Activated CD4-positive, alpha-beta T cell treated with anti-CD3 and anti-CD28 coated beads for 48 hours (primary cell): ENCODE data around the gene EGR4.

Source experiments
- DNase-seq: peaks from one replicate; pipeline ENCODE4 v3.0.0-alpha.2; 2020

The EGR4 gene

DNA sequence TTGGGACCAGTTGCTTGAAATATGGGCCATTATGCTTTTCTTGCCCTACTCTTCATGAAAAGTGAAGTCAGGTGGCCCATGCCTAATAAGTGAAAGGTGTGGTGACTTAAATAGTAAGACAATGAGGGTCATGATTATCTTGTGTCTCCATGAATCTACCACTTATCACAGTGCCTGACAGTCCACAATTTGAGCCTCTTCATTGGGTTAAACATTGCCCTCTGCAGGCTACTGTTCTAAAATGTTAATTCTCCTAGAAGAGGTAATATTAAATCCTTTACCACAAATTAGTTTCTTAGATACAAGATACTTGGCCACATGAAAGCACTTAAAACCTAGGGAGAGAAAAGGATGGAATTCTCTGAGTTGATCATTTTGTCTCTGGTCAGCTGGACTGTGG is 4.0 kb downstream of the EGR4 start:
- no peak for DNase-seq

DNA sequence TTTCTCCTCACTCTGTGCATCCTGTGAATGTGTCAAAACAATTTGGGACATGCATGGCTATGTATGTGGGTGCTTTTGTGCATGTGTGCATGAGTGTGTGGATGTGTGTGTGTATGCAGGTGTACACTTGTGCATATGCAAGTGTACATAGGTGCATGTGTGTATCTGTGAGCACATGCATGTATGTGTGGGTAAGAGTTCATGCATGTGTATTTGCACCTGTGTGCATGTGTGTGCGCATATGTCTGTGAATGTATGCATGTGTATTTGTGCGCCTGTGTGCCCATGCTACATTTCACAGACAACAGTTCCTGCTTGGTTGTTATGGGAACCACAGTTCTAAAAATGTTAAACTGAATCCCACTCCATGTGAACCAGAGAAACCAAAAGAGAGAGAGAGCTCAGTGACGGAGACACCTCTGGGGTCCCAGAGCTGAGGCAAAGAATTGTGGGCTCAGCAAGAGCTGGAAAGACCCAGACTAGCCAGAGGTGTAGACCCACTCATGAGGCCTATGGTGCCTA is 7.2 kb downstream of the EGR4 start:
- no peak for DNase-seq

DNA sequence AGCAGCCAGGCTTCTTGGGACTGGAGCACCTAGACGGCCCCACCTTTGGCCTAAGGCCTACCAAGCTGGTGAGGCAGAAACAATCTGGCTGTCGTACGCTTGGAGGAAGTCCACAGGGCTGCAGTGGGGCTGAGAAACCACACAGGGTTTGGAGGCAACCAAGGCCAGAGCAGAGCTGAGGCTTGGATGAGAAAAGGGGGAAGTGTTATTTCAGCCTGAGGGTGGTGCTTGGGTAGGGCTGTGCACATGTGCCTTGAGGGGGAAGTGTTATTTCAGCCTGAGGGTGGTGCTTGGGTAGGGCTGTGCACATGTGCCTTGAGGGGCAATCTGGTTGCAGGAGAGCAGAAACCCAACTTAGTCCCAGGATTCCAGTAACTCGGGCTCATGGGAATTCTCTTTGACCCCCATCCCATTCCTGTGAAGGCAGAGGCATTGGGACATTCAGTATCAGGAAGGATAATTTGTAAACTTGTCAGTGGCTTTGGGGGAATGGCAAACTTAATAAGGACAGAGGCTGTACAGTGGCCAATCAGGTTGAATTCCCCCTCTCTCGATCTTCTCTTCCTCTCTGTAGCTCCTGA is 8.1 kb downstream of the EGR4 start:
- peak; percentile 48 for DNase-seq

DNA sequence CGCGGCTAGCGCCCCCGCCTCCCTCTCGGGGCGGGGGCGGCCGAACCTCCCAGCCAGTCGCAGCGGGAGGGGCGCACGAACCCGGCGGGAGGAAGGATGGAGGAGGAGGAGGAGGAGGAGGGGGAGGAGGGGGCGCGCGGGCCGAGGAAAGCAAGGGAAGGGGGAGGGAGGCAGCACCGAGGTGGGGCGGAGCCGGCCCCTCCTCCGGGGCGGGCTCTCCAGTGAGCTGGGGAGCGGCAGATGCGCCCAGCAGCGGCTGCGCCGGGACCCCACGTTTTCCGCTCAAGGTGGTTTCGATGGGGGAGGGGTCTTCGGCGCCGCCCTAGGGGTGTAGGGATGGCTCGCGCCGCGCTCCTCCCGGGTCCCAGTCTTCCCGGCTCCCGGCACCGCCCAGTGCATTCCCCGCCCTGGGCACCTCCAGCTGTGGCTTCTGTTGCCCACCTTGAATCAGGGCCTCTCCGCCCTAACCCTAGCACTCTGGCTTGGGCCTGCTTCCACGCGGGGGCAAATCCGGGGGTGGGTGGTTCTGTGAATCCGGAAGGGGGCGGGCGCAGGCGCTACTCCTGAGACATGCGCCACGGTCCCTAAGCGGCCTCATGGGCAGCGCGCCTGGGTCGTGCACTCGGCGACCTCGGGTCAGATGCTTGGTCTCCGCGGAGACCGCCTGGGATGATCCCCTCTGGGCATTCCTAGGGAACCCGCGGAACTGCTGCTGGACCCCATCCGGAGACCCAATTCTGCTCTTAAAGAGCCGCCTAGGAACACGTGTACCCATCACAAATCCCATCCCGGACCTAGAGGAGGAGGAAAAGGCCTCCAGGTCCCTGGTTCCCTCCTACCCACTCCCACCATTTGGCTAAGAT is 8.8 kb downstream of the EGR4 start, which contains the start of gene FBXO41:
Gene FBXO41 (minus strand): TSS at position 183 of the 863 bp plus-strand sequence. CDS start 14,848 bp downstream, outside the sequence.
- peak; percentile 82 for DNase-seq

DNA sequence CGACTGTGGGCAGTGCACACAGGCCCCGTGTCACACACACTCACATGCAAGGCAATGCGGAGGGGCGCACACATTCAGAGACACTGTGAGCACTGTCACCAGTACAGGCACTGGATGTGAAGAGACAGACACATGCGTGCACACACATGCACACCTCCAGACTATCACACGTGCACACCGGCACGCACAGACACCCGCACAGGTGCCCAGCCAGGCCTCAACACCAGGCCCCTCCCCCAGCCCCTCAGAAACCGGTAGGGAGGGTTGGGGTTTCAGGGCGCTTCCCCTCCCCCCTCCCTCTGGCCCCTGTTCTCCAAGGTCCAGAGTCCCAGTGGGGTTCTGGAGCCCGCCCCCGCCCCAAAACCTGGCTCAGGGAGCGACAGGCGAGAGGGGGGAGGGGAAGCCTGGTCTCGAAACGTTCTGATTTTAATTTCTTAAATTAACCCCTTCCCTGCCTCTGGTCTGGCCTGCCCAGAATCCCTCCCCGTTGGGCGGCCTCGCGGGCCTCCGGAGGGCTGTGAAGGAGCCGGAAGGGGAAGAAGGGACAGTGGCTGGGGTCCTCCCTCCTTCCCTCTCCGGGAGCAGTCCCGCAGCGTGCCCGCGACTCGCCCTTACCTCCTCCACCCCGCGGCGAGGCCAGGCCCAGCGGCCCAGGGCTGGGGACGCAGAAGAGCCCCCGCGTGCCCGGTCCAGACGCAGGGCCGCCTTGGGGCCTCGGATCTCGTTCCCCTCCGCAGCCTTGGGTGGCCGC is 9.6 kb downstream of the EGR4 start:
- peak; percentile 66 for DNase-seq

DNA sequence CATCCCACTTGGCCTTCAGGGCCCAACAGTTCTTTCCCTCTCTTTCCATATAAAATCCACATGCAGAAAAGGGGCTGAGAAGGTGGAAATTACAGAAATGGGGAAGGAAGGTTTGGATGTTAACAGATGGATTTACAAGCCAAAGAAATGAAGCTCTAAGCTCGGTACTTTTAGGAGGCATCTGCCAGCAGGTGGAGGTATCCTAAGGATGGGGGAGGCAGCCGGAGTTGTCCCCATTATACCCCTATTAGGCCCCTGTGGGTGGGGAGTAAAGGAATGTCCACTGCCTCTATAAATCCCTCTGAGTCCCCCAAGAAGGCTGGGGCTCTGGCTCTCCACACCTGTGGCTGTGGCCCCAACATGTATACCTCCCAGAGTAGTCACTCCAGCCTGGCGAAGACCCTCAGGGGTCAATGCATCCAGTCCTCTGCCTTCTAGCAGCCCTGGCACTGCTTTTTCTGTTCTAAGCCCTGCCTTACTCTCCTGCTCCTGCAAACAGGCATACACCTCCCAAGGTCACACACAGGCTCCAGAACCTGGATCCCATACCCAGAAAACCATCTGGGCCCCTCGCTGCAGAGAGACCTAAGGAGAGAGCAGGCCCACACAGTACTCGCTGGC is 10.3 kb downstream of the EGR4 start:
- no peak for DNase-seq

DNA sequence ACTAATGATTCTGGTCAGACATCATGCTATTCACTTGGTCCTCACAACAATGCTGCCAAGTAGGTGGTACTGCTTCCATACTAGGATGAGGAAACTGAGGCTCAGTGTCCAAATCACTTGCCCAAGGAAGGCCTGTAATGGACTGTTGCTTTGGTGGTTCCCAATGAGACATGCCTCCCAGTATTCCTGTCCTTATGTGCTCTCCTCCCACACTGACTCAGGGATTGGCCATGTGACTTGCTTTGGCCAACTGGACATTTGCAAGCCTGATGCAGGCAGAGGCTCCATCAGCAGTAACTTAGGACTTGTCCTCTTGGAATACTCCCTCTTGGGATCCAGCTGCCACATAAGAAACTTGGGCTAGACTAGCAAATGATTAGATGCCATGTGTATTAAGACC is 12.1 kb downstream of the EGR4 start:
- no peak for DNase-seq

DNA sequence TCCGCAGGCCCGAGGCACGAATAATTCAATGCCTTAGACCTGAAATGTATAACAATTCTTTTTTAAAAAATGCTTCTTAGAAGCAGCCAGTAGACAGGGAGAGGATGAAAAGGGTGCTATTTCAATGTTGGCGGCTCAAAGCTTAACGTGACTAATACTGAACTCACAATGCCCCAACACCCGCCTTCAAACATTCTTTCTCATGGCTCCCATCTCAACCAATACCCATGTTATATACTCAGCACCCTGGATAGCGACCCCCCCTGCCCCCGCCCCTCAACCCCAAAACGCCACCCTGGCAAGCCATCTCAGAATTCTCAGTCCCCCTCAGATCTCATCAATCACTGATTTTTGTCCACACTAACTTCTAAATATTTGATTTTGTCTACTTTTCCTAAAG is 13.5 kb downstream of the EGR4 start:
- DNase-seq: no peak

DNA sequence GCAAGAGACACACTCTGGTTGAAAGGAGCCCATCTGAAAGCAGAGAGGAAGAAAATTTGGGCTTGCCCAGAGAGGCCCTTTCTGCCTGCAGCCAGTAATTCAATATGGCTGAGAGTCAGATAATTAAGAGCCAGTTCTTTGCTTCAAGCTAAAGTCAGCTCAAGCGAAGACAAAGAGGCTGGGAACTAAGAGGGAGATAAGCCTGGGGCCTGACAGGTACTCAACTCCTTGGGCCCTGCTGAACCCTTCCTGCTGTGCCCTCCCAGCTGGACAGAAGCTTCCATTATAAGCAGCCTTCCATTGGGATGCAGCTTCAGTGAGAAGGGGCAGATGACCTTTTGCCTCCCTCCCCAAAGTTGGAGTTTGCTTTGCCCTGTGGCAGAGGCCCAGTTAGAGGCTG is 21.1 kb downstream of the EGR4 start:
- no peak for DNase-seq

DNA sequence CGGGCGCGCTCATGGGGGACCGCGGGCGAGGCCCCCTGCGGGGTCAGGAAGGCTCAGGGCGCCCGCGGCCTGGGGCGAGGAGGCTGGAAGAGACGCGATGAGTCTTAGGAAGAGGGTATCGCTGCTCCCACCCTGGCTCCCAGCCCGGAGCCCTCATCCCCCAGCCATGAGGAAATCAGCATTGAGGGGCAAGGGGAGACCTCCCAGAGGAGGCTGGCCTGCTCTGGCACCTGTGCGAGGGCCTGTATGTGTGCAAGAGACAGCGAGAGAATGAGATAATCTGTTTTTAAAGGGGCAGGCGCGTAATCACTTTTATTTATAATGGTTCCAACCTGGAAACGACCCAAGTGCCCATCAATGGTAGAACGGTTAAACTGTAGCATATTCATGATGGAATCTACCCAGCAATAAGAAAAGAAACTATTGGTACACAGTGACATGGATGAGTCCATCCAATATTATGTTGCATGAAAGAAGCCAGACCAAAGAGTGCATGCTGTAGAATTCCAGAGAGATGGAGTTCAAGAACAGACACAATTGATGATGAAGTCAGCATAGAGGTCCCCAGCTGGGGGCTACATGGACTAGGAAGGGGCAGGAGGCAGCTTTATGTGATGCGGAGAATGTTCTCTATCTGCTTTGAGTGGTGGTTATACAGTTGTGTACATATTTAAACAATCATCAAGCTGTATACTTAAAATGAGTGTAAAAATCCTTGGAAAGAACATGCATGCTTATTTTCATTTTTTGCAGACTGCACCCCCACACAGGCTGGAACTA is 23.5 kb downstream of the EGR4 start:
- no peak for DNase-seq

DNA sequence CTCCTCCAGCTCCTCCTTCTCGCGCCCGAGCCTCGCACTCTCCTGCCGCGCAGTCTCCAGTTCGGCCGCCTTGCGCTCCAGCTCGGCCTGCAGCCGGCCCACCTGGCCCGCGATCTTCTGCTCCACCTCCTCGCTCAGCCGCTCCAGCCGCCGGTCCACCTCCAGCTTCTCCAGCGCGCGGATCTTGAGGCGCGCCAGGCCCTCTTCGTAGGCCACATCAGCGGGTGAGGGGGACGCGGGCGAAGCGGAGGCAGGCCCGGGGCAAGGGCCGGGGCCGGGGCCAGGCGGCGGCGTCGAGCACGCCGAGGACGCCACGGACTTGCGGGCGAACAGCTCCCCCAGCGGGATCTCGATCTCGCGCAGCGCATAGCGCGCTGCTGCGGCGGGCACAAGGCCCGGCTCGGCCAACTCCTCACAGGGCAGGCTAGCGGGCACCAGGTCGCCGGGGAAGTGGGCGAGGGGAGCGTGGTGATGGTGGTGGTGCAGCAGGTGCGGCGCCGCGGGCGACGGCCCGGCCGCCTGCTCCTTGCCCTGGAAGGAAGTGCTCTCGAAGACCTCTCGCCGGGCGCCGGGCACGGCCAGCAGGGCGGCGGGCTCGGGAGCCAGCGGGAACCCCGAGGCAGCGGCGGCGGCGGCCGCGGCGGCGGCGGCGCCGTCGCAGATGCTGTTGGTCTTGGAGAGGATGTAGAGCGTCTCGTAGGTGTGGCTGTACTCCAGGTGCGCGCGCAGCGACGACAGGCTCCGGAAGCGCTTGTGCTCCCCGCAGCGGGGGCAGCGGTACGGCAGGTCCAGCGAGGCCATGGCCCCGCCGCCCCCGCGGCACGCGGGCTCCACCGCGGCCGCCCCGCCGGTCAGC is 24.3 kb downstream of the EGR4 start:
- DNase-seq: peak; percentile 77

DNA sequence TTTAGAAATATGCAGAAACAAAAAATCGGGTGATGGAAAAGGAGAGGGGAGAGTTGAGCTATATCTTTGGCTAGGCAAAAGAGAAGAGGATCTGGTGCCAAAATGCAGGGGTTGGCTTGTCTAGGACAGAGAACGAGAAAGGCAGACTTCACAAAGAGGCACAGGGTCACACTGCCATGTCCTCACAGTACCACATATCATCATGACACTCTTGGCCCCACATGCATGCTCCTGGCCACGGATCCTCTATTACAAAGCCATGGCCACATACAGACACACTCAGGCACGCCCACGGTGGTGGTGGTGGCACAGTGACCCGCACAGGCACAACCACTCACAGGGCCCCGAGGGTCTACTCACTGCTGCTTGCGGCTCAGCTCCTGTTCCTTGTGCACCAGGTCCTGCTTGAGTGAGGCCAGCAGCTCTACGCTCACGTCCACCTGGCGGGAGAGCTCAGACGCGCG is 24.9 kb downstream of the EGR4 start:
- no peak for DNase-seq

DNA sequence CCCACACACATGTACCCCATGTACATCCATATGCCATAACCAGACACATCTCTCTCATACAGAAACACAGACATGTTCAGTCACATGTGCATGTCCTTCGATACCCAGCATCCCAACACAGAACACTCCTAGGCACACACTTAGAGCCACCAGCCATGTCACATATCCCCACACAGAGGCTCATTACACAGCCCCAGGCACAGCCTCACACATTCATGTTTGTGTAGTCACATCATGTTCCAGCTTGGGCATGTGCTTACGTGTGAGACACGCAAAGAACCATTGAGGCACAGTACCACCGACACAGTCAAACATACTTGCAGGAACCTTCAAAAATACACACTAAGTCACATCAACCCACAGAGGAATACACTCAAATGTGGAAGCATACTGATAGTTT is 26.3 kb downstream of the EGR4 start:
- DNase-seq: no peak

DNA sequence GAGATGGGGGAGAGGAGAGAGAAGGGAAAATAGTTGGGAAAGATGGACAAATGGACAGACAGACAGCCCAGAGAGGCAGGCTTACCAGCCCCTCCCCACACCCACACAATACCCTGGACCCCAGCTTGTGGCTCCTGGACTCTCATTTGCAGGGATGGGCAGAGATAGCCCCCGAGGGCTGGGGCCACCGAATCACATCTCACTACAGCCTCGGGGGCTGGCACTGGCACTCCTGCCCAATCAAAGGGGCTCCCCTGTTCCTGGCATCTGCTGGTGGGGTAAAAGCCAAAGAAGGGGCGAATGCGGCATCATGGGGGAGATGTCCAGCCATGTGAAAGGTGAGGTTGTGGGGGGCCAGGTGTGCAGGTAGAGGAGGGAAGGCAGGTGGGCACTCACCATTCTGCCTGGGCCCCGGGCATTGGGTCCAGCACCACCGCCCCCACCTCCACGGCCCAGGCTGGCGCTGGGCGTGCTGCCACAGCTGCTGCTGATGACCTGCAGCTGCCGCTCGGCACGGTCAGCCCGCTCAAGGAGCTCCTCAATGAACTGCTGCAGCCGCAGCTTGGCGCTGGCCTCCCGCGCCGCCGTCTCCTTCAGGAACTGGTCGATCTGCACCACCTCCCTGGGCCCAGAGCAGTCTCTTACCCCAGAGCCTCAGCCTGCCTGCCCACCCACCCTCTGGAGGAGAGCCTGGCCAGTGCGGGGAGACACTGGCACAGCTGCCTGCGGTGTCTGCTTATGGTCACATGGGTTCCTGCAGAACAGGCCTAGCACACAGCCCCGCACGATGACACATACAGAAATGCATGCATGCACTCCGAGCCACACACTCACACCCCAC is 27.1 kb downstream of the EGR4 start:
- DNase-seq: no peak

DNA sequence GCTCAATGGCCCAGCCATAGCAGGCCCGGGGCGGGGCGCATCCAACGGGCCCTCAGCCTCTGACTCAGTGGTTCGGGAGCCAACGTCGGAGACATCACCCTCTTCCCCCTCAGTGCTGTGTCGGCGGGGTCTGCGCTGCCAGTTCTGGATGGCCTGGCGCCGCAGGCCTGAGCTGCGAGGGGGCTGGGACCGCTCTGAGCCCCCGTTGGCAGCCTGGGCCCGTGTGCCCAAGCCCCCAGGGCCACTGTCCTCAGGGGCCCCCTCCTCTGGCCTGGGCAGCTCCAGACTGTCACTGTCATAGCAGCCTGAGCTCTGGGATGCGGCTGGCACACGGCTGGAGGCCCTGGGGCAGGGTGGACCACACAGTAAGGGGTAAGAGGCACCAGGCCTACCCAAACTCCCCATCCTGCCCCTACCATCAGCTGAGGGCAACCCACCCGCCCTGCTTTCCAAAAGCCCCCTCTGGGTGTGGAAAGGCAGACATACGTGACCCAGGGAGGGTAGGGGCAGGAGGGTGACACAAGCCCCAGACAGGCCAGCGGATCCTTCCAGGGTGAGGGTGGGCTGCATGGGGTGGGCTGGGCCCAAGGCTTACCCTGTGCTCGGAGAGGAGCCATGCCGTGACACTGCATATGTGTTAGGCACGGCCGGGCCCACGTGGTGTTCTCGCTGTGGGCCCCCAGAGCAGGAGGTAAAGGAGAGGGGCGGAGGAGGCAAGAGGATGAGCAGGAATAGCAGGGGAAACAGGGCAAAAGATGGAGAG is 27.9 kb downstream of the EGR4 start:
- no peak for DNase-seq

DNA sequence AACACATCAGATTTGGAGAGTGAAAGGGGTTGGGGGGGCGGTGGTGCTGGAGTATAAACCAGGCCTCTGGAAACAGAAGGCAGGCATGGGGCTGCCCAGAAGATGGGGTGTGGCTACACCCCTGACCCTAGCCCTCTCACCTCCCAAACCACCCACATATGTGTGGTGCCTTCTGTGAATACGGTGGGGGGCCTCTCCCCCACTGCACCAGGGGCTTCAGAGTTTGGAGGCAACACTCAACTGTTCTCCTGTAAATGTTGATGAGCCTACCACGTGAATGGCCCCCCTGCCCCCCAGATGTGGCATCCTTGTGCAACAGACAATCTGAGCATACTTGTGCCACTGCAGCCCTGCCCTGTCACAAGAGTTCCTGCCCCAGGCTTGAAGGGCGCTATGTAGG is 28.6 kb downstream of the EGR4 start:
- no peak for DNase-seq

DNA sequence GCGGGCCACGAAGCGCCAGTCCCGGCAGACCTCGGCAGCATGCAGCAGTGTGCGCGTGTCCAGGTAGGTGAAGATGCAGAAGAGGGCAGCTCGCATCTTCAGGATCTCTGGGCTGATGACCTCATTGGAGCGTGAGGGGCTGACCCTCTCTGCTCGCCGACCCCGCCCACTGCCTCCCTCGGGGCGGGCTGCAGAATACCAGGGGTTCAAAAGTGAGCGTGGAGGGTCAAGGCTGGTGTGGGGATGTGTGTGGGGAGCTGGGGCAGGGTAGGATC is 29.1 kb downstream of the EGR4 start:
- DNase-seq: no peak

DNA sequence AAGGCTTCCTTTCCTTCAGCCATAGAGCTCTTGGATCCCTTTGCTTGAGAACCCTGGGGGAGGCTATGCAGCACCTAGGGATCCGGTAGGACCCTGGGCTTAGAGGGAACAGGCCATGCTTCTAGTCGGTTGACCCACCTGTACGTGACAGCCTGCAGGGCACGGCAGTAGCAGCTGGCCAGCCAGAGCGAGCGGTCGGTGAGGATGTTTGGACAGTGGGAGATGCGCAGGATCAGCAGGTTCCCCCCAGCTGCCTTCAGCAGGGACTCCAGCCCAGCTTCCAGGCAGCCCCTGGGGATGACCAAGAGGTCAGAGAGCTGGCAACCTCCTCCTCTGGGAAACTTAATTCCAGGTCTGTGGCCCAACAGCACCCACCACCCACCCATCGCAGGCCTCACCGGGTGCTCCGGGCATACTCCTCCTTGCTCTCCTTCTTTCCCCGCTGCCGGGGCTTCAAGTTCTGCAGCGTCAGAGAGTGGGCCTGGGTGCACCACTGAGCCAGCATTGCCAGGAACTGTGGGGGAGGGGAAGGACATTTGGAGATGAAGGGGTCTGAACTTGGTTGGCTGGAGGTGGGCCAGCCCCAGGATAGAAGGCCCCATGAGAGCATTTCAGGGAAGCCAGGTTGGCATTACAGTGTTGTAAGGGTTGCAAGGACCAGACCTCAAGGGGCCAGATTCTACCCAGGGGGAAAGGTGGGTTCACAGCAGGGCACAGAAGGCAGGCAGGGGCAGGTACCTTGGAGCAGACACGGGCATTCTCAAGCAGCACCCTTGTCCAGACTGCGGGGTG is 29.6 kb downstream of the EGR4 start:
- no peak for DNase-seq
